ENCODE results near the gene C1orf141.

DNA sequence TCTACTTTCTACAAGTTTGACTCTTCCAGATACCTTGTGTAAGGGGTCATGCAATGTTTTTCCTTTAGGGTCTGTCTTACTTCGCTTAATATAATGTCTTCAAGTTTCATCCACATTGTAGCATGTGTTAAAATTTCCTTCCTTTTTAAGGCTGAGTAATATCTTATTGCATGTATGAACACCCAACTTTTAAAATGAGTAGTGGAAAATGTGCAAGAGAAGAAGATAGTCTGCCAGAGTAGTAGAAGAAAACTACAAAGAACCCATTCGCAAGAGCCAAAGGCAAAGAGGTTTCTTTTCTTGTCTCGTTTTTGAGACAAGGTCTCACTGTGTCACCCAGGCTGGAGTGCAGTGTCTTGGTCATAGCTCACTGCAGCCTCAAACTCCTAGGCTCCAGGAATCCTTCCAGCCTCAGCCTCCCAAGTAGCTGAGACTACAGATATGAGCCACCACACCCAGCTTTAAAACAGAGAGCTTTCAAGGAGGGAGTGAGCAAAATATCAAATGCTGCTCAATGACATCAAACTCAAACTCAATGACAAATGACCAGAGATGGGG, 40.8 kb upstream of the C1orf141 start:
- TF ChIP-seq CTCF (IDR thresholded peaks at IDR 0.05) (no peak), POLR2A (IDR thresholded peaks at IDR 0.05) (no peak)
